Smooth muscle cell of the brain vasculature (primary cell): ENCODE results near the gene ODF4.
"Not testable (repeated sequence)": the region's sequence is repeated elsewhere in the genome, so short reads cannot be mapped to it uniquely, and the experiment has no call there.

Experiments used
- DNase-seq: peaks from one replicate; pipeline ENCODE4 v3.0.0-alpha.2; 2012; ENCODE audit warnings: low read depth, low spot score

ODF4 gene

DNA sequence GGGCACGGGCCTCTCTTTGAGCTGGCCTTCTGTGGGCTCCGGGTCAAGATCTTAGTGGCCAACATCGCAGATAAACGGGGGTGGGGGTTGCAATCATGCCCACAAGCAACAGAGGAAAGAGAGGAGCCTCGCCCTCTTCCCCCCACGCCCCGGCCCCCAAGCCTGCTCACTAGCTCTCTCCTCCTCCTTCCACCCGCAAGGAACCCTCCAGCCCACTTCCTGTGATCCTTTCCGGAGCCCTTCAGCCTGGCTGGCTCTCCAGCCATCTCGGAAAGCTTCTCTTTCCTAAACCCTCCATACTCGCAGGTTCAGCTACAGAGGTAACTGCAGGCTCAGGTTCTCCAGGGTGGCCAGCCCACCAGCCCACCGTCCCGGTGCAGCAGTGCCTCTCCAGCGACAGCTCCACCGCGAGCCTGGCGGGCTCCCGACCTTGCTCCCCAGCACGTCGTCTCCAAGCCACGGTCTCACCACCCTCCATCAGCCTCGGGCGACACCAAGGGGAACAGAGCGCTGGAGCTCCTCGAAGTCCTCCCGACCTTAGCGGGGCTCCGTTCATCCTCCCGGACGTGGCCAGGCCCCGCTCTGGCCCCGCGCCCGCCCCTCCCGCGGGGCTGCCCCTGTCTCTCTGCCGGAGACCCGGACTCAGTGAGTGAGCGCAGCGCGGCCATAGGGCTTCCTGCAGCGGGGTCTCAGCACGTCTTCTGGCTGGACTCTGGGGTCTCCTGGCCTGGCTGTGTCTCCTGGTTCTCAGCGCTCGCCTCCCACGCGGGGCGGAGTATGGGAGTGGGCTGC is 12.9 kb upstream of the ODF4 start:
- DNase-seq, result no peak

DNA sequence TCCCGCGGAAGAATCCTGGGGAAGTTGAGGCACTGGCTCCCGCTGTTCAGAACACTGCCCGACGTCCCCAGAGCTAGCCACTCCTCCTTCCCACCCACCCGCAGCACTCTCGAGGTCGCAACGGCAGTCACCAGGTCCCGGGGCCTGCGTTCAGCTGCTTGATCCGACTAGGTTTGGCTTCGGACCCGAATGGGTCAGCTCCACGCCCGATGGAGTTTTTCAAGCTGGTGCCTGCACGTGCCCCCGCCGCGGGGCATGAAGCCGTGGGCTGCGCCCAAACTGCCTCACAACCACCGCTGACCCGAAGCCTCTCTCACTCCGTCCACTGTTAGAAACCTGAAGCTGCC is 12.4 kb upstream of the ODF4 start:
- no peak for DNase-seq

DNA sequence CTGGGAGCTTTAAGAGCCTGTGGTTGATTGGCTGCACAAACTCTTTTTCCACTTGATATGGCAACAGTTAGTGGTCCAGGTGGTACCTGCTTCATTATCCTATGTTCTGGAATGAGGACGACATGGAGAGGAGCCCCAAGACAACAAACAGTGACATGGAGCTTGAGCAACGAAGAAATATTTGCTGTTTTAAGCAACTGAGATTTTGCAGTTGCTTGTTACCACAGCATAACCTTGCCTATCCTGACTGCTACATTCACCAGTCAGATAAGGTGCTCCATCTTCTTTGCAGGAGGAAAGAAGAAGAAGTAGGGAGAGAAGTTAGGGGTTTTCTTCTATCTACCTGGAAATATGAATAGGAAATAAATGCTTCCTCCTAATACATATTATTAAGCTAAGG is 7.5 kb upstream of the ODF4 start:
- DNase-seq, result no peak

DNA sequence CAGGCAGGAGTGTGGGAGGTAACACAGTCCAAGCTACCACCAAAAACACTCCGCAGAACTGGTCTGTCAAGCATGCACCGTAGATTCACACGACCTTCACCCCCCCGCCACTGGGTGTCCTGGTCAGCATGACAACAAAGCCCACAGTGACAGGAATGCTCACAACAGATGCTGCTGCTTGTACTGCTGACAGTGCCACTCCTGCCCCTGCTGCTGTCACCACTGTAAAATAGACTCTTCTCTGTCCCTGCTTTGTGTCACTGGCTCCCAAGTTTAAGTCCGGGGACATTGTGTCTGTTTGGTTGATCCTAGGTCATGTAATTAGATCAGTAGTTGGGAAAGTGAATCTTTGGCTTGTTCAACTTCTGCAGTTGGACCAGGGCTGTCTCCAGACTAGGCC is 7.0 kb upstream of the ODF4 start:
- DNase-seq, result no peak

DNA sequence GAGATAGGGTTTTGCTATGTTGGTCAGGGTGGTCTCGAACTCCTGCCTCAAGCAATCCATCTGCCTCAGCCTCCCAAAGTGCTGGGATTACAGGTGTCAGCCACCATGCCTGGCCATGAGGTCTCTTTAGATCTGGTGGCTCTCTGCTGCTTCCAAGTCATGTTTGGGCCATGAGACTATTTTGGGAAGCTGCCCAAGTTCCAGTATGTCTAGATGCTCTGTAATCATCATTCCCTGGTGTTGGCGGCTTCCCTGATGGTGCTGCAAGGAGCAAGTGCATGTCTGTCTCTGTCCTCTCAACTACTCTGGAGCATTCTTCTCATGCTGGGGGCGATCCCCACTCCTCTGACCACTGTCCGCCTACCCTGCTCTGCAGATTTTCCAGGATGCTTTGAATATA is 6.4 kb upstream of the ODF4 start:
- no peak for DNase-seq

DNA sequence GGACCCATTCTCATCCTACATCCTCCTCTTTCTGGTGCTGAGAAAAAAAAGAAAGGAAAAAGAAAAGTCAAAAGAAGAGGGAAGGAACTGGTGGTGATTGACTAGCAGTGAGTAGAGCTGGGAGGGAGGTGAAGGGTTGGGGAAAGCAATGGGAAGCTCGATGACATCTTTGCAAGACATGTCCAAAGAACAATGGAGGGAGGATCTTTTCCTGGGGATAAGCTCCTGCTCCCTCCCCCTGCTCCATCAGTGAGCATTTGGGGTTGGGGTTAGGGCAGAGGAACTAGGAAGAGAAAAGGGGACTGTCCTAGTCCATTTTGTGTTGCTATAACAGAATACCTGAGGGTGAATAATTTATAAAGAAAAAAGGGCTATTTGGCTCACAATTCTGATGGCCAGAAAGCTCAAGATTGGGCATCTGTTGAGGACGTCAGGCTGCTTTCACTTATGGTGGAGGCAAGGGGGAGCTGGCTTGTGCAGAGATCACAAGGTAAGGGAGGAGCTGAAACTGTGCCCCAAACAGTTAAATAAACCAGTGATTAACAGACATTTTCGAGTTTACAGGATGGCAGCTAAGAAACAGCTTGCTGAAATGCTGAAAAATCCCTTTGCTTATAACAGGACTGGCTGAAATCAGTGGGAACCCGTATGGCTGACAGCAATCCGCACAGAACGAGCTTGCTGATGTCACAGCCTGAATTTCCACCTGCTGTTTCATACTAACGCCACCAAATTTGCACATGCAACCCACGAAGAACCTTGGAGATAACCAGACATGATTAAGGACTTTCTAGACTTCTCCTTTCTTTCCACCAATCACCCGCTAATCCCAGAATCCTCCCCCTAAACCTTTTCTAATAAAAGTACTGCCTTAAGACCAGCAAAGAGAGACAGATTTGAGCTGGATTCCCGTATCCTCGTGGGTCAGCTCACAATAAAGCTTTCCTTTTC is 1.6 kb upstream of the ODF4 start:
- DNase-seq, result no peak

DNA sequence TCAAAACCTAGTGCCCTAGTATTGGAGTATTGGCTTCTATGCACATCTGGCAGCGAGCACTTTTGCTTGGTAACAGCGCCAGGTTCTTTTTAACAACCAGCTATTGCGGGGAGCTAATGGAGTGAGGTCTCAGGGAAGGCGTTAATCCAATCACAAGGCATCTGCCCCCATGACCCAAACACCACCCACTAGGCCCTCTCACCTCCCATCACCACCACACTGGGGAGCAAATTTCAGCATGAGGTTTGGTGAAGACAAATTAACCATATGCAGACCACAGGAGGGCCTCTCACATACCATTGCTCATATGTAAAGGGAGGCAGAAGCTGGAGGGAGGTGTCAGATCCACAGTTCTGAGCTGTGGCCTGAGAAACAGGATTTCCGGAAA is 893 bp upstream of the ODF4 start:
- no peak for DNase-seq

DNA sequence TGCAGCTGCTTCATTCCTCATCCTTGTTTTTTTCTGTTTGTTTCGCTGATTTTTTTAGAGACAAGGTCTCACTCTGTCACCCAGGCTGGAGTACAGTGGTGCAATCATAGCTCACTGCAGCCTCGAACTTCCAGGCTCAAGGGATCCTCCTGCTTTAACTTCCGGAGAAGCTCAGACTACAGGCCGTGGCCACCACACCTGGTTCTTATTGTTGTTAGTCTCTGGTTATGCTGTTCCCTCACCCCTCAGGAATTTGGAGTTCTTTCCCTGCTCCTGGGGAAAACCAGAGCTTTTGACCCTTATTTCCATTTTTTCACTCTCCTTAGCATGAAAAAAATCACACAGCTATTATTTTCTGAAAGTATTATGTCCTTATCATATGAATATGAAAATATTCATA is 1.8 kb downstream of the ODF4 start:
- DNase-seq, result no peak

DNA sequence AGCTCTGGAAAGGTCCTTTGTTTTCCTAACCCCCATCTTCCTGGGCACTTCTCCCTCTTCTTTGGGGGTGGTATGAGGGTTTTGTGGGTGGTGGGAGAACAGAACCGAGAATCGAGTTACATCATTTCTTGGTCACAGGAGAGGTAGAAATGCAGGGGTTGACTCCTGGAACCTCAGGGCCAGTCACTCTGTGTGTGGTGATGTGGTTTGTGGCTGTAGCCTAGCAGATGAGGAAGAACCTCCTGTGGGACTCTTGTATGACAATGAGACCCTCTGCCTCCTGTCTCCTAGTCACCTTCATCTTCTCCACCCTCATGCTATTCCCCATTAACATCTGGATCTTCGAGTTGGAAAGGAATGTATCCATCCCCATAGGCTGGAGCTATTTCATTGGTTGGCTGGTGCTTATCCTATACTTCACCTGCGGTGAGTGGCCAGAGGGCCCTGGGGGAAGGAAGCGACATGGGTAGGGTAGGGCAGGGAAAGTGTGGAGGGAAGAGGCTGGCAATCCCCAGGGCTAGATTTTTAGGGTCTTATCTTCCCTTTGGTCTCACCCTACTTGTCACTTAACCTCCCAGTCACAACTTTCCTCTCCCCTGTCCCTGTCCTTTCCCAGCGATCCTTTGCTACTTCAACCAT is 5.5 kb downstream of the ODF4 start:
- DNase-seq, result no peak

DNA sequence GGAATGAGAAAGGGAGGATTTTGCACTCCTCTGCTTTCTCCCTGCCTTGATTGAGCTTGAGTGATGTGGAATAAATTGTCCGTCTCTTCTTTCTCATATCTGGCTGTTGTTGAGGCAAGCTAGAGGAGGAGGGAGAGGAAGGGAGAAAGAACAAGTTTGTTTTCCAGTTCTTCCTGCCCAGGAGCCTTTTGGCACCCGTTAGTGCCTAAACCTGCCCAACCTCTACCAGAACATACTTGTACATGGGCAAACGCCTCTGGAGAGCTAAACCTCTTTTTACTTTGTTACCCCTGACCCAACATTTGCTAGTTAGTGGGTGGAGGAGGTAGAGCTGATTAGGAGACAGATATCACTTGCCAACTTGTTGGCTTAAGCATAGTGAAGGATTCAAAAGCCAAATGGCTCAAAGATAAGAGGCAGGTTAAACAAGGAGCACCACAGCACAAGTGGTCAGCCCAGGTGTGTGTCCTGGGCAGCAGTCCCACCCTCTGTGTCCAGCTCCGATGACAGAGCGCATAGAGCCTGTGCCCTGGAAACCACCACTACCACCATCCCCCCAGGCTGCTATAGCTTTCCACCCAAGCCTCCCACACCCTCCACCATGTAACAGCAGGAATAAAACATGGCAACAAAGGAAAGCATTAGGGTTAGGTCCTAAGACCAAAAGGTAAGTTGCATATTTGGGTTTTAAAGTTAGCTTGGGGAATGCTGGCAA is 6.5 kb downstream of the ODF4 start:
- DNase-seq, result no peak

DNA sequence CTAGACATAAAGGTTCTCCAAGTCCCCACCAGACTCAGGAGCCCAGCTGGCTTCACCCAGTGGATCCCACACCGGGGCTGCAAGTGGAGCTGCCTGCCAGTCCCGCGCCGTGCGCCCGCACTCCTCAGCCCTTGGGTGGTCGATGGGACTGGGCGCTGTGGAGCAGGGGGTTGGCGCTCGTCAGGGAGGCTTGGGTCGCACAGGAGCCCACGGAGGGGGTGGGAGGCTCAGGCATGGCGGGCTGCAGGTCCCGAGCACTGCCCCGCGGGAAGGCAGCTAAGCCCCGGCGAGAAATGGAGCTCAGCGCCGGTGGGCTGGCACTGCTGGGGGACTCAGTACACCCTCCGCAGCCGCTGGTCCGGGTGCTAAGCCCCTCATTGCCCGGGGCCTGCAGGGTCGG is 7.4 kb downstream of the ODF4 start:
- DNase-seq, result not testable (repeated sequence)

DNA sequence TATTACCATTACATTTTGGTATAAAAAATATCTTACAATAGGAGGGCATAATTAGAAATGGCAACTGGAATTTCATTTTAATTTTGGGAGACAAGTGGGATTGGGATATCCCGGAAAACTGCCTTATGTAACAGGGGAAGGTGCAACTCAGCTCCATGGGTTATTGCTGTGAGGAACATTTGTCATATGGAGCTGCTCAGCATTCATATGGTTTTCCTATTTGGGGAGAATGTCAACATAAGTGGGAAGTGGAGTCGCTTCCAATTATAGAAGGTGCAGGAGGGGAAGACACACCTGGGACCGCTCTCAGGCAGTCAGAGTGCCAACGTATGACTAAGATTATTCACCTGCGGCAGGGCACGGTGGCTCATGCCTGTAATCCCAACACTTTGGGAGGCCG is 10.7 kb downstream of the ODF4 start:
- no peak for DNase-seq

DNA sequence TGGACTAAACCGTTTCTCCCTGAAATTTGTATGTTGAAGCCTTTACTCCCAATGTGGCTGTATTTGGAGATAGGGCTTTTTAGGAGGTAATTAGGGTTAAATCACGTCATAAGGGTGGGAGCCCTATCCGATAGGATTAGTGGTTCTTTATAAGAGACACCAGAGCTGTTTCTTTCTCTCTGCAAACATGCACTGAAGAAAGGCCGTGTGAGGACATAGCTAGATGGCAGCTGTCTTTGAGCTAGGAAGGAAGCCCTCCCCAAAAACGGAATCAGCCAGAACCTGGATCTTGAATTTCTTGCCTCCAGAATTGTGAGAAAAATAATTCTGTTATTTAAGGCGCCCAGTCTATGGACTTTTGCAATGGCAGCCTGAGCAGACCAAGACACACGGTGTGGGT is 14.1 kb downstream of the ODF4 start:
- no peak for DNase-seq

DNA sequence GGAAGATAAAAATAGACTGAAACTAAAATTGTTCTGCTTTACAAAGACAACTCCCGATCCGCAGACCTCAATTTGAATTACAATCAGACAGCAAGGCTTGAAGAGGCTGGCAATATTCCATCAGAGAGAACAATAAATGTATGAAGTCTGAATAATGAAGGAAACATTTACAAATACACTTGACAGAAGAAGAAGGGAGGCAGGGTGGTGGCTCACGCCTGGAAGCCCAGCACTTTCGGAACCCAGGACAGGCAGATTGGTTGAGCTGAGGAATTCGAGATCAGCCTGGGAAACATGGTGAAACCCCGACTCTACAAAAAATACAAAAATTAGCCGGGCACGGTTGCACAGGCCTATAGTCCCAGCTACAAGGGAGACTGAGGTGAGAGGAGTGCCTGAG is 14.6 kb downstream of the ODF4 start:
- DNase-seq, result no peak

DNA sequence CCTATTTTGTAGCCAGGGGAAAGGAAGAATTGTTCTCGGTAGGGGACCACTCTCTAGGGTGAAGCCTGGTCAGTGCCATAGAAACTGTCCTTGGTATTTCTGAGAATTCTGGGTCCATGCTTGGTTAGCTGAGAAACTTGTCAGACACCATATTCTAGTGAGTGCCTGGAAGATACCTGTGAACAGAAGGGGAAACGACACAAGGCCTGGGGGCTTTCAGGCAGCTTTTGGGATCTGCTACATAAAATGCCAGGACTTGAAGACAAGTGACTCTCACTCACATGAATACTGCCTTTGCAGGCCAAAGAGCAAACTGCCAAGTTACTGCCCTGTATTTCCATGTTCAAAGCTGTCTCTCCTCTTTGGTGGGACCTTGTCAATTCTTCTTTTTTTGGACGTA is 18.3 kb downstream of the ODF4 start:
- no peak for DNase-seq

DNA sequence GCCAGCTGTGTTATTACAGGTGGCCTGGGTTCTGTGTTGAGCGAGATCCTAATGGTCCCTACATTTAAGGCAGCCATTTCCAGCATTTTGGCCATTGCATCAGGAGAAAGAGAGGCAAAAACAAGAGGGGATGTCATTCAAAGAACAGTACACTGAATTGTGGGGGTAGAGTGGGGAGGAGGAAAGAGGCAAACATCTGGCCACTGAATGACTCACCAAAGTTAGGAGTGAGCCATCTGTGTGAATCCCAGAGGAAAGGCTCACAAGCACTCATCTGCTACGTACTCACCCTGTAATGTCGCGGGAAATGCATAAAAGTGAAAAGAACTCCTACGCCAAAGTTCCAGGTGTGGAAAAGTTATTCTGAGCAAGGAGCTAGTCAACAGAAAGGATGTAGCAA is 20.1 kb downstream of the ODF4 start:
- DNase-seq, result no peak

DNA sequence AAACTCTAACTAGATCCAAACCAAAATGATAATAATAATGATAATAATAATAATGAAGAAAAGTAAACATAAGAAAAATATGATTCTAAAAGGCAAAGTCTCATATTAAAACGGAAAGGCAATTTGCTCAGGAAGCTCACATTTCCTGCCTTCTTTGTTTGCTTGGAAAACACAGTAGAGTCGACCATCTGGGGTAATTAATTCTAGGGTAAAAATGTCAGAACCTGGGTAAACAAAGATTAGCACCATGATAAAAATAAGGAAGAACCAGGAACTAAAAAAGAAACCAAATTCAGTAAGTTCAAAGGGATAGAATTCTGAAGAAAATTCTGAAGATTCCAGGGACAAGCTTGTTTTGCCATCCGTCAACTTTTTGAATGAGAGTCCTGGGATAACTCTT is 20.6 kb downstream of the ODF4 start:
- no peak for DNase-seq

DNA sequence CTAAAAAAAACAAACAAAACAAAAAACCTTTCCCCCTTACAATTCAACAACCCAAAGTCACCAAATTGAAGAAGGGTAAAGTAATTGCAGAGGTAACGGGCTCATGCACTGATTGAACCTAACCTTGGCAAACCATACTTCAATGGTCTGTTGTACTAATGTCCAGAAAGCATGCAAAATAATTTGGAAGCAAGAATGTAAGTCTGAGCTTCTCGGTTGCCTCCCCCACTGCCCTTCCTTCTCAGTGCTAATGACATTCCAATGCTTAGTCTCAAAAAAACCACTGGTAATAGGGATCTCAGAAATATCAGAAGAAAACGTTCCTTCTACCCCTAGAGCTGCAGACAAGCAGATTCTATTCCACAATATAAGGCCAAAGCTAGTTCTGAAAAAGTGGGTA is 21.1 kb downstream of the ODF4 start:
- DNase-seq, result no peak

DNA sequence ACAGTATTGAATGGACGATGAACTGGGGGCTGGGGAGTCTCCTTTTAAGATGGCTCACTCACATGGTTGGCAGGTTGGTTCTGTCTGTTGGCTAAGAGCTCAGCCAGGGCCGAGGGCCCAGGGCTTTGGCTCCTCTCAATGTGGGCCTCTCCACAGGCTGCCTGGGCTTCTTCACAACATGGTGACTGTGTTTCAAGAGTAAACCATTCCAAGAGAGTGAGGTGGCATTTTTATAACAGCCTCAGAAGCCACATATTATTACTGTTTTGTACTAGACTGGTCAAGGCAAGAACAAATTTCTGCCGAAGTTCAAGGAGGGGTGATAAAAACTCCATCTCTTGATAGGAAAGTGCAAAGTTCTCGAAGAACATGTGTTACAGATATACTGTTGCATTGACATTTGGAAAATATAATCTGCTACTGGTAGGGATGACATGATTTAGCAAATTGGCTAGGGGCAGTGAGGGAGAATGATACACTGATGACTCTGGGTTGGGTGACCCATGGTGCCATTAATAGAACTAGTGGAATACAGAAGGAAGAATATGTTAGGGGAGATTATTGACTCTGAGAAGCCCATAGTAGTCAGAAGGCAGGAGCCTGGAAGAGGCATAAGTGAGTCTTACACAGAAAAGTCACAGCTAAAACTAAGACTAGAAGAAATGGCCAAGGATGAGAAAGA is 23.2 kb downstream of the ODF4 start:
- DNase-seq, result no peak

DNA sequence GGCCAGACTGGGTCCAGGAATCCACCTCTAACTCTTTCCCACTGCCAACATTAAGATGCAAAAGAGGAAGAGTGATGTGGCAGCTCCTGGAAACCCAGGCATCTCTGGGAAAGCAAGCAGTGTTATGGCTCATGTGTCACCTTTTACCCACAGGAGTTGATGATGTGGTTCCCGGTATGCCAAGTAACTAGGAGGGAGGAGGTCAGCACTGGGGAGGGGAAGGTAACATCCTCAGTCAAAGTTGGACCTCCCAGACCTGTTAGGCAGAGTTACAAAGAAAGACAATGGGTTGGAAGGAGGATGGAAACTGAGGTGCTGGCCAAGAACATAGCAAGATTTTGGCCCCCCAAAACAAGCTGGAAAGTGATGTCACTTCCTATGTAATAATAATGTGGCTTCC is 25.5 kb downstream of the ODF4 start:
- DNase-seq, result no peak

DNA sequence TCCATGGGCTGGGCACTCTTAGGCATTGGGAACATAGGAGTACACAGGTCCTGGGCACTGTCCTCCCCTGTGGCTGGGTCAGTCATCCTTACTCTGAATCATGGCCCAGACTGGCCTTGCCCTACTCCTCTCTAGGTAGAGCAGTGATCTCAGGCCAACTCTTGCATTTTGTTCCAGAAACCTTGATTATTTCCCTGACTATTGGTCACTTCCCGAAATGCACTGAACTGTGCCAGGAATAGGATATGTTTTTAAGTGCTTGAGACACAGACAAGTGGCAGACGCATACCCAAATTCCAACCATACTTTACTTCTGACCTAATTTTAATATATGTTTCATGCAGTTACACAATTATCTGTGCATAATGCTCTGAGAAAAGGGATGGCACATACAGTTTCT is 26.6 kb downstream of the ODF4 start:
- no peak for DNase-seq
